ENCODE results near the gene PHF12.

Gene PHF12

GRCh38 chr17:28975031-28975430, 23.7 kb upstream of the PHF12 start:
- no peak for DNase-seq

GRCh38 chr17:28974451-28974850, 23.1 kb upstream of the PHF12 start:
- no peak for DNase-seq

- DNase-seq, result peak; percentile 82
Observed at GRCh38 chr17:28973425-28973824, 22.1 kb upstream of the PHF12 start.

- DNase-seq, result no peak
Observed at GRCh38 chr17:28972437-28972836, 21.1 kb upstream of the PHF12 start.

GRCh38 chr17:28970879-28971278, 19.6 kb upstream of the PHF12 start:
- no peak for DNase-seq

- DNase-seq, result no peak
Observed at GRCh38 chr17:28969706-28970393, 18.5 kb upstream of the PHF12 start.

- DNase-seq, result no peak
Observed at GRCh38 chr17:28968914-28969295, 17.6 kb upstream of the PHF12 start.

GRCh38 chr17:28968231-28968913, 17.1 kb upstream of the PHF12 start:
- DNase-seq, result no peak

GRCh38 chr17:28967221-28968135, 16.2 kb upstream of the PHF12 start:
- no peak for DNase-seq

- no peak for DNase-seq
Observed at GRCh38 chr17:28963841-28964240, 12.5 kb upstream of the PHF12 start.

GRCh38 chr17:28963055-28963611, 11.8 kb upstream of the PHF12 start:
- no peak for DNase-seq

- DNase-seq, result no peak
Observed at GRCh38 chr17:28961391-28961790, 10.1 kb upstream of the PHF12 start.

GRCh38 chr17:28960256-28961061, 9.1 kb upstream of the PHF12 start:
- DNase-seq, result peak; percentile 40

GRCh38 chr17:28959471-28959871, 8.2 kb upstream of the PHF12 start:
- no peak for DNase-seq

GRCh38 chr17:28958820-28959455, 7.6 kb upstream of the PHF12 start:
- DNase-seq, result no peak

- no peak for DNase-seq
Observed at GRCh38 chr17:28957992-28958355, 6.7 kb upstream of the PHF12 start.

- DNase-seq, result no peak
Observed at GRCh38 chr17:28957277-28957991, 6.1 kb upstream of the PHF12 start.

- no peak for DNase-seq
Observed at GRCh38 chr17:28956861-28957260, 5.5 kb upstream of the PHF12 start.

- no peak for DNase-seq
Observed at GRCh38 chr17:28956112-28956511, 4.8 kb upstream of the PHF12 start.

GRCh38 chr17:28955408-28955807, 4.1 kb upstream of the PHF12 start:
- DNase-seq, result no peak

- no peak for DNase-seq
Observed at GRCh38 chr17:28954886-28955285, 3.6 kb upstream of the PHF12 start.

All from NCI-H510A (cell line).